GM18520 (cell line): ENCODE results near the gene TNFRSF25.
"Not testable (repeated sequence)": the region's sequence is repeated elsewhere in the genome, so short reads cannot be mapped to it uniquely, and the experiment has no call there.

ENCODE experiments used
- ATAC-seq: cut with Tn5 transposase; IDR thresholded peaks from one replicate; pipeline ENCODE4 v1.9.1; 2021; ENCODE audit not compliant: unreplicated experiment

Gene TNFRSF25

DNA sequence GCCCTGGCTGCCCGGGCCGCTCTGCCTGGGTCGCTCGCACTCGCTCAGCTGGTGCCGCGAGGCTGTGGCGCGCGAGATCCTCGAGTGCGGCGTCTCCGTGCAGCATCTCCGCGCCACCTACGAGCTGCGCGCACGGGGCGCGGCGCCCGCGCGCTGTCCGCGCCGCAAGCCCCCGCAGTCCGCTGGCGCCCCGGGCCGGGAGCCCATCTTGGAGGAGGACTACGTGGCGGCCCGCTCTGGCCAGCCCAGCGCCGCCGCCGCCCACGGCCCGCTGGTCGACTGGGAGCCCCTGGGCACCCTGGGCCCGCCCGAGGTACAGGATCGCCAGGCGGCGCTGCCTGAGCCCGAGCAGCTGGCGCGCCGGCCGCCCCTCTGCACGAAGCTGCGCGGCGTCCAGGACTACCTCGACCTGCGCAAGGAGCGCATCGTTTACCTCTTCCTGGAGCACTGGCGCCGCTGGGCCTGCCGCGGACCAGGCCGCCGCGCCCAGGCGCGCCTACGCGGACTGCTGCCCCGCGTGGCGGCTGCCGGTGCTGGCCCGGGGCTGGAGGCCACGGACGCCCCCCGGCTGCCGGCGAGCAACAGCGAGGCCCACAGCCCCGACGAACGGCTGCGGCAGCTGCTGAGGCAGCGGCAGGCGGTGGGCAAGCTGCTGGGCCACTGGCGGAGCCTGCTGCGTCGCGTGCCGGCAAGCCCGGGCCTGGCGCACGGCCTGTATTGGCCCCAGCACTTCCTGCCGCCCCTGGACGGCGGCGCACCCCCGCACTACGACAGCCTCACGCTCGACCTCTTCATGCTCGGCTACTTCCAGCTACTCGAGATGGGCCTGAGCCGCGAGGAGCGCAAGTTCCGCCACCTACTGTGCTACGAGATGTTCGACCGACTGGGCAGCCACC is 10.9 kb downstream of the TNFRSF25 start:
- ATAC-seq: no peak

DNA sequence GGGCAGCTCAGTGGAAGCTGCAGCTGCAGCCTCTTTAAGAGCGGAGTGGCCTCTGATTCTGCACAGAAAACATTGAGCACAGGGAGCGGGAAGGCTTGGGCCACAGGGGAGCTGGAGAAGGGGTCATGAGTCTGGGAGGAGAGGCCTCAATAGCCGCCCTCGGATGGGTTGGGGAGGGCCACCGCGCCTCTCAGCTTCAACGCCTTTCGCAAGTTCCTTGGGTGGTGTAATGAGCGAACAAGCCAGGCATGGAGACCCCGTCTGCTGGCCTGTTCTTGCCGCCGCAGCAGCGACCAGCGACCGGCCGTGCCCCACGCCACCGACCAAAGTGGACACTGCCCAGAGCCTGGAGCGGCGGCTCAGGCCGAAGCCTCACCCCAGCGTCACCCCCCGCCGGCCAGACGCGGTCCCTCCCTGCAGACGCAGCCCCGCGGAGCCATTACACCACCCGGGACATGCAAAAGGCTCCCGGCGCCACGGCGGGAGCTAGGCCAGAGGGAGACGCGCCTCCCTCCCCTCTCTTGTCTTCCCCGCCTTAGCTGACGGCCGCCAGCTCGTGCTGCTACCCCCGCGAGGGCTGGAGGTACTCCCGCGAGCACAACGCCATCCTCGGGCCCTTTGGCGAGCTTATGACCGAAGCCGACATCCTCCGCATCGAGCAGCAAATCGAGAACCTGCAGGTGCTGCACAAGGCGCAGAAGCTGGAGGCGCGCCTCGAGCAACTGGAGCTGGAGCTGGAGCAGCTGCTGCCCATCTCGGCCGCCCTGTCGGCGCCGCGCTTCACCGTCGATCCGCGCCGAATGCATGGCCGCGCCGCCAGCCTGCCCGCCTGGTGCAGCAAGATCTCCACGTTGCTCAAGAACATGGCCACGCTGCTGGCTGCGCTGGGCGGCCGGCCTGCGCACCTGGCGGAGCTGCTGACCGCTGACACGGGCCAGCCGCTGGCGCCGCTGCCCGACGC is 11.8 kb downstream of the TNFRSF25 start:
- not testable (repeated sequence) for ATAC-seq

DNA sequence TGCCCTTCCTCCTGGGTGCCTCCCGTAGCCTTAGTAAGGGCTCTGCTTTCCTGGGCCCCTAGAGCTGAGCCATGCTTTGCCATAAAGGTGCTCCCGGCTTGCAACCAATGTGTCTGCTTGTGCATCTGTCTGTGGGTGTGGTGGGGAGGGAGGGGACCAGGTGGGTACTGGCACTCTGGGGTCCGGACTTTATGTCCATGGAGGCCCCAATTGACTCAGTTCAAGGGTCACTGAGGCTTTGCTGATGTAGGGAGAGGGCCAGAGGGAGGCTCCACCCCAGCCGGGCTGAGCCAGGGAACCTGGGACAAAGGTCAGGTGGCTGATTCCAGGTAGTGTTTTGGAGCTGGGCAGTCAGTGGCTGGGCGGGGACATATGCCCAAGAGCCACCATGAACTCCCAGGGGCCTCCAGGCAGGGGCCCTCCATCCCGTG is 15.0 kb downstream of the TNFRSF25 start:
- ATAC-seq: no peak

DNA sequence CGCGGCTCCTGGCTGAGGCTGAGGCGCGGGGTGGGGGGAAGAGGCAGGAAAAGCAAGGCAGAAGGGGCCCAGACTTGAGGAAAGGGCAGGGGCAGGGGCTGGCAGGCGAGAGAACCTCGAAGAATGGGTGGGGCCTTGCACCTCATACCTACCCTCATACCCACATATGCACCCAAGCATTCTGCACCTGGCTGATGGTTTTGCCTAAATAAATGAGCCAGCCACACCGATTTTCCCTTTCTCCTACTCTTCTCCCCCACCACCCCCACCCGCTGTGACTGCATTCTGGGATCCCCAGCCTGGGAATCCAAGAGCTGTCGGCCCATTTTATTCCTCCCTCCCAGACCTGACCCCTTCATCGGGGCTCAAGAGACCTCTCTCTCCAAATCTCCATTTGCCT is 15.5 kb downstream of the TNFRSF25 start:
- ATAC-seq: not testable (repeated sequence)

DNA sequence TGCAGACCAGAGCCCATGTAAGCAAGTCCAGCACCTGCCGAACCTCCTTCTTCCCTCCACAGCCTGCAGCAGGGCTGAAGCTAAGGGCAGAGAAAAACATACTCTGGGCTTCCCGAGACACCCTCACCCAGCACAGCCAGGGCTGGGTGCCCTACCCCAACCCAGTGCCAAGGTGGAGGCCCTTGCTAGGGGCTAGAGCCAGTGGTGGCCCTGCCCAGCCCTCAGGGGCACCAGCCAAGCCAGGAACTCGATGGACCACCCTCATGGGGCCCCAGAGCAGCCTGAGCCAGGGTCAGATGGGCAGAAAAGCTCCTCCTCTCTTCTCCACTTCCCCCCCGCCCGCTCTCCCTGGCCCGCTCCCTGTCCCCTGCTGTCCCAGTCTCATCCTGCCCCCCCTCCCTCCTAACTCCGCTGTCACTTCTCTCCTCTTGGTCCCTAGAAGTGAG is 15.9 kb downstream of the TNFRSF25 start:
- ATAC-seq: no peak

DNA sequence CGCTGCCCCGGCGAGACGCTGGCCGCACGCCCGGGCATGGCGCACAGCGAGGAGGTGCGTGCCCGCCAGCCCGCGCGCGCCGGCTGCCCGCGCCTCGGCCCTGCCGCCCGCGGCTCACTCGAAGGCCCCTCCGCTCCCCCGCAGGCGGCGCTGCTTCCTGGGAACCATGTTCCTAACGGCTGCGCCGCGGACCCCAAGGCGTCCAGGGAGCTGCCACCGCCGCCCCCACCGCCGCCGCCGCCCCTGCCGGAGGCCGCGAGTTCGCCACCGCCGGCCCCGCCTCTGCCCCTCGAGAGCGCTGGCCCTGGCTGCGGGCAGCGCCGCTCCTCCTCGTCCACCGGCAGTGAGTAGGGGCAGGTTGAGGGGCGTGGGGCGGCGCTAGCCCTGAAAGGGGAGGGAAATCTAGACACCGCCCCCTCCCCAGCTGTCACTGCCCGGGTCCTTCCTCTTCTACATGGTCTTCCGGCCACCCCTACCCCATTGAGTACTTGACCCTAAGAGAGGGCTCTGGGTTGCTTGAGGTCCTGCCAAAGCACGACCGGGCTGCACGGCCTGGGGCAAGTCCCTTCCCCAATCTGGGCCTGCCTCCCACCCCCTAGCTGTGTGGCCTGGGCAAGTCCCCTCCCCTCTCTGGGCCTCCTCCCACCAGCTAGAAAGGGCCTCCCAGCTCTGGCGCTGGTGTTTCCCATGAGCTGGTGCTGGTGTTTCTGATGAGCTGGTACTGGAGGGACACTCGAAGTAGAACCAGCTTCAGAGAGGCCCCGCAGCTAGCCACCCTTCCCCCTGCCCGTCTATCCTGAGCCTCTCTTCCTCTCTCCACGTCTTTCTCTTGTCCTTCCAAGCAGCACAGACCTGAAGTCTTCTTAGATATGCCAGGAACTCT is 17.0 kb downstream of the TNFRSF25 start:
- ATAC-seq: no peak

DNA sequence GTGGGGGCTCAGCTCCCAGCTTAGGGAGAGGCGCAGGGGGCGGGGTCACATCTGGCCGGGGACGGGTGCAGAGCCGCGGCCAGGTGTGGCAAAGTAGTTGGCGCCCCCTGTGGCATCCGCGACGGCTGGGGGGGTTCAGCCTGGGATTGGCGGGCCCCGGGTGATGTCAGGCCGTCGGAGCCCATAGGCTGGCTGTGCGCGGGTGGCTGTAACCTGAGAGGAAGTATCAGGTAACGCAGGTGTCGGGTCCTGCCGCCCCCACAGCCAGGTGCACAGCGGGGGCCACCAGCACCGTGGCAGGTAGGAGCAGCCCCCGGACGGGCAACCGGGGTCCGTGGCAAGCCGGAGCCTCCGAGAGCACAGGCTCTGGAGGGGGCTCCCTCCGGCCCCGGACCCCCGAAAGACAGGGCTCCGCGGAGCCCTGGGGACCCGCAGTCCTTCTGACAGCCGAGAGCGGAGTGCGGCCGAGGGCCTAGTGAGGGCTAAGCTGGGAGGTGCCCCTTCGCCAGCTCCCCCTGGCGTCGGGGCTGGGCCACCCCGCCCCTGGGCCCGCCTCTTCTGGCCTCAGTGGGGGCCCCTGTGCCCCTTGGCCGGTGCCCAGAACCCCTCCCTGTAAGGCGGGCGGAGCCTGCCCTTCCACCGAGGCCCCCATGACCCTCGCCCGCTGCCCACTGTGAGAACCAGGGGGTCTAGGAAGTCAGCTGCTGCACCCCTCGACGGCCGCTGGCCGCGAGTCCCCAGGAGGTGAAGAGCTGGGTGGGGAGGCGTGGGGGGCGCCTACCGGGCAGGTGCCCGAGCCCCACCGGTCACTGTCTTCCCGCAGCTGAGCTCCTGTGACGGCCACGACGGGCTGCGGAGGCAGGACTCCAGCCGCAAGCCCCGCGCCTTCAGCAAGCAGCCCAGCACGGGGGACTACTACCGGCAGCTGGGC is 17.9 kb downstream of the TNFRSF25 start:
- ATAC-seq: no peak

DNA sequence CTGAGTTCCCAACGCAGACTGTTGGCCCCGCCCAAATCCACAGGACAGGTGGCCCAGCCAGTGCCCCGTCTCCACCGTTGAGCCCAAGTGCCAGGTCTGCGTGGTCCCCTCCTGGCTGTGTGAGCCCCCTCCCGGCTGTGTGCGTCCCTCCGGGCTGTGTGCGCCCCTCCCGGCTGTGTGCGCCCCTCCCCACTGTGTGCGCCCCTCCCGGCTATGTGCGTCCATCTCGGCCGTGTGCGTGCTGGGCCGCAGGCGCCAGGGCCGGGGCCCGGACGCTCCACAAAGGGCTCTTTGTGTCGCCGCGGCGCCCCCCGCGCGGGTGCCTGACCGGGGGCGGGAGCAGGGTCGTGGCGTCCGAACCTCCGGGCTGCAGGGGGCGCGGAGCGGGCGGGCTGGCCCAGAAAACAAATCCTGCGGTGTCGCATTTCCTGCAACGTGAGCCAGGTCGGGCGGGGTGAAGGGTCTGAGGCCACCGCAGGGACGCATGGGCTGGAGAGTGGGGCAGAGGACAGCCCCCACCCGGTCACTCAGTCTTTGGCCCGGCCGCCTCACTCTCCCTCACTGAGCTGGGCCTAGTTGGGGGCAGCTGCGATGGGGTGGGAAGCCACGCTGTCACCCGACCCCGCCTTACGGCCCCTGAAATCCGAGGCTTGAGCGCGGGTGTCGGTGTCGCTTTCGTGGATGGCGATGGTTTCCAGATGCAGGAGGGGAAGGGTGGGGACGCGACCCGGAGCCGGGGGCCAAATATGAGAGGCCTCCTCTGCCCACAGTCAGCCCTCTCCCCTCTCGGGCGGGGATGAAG is 18.8 kb downstream of the TNFRSF25 start:
- no peak for ATAC-seq

DNA sequence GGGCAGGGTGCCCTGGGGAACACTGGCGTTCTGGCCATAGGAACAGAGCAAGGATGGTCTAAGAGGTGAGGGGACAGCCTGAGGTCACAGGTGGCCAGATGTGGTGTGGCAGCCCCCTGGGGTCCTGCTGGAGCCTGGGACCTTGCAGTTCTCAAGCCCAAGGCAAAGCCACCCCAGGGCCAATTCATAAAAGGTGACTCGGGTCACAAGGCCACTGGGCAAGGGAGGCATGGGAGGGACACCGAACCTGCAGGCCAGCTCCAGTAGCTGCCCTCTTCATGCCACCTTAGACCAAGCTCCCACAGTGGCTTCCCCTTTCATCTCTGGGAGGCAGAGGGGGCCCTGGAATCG is 19.3 kb downstream of the TNFRSF25 start:
- no peak for ATAC-seq

DNA sequence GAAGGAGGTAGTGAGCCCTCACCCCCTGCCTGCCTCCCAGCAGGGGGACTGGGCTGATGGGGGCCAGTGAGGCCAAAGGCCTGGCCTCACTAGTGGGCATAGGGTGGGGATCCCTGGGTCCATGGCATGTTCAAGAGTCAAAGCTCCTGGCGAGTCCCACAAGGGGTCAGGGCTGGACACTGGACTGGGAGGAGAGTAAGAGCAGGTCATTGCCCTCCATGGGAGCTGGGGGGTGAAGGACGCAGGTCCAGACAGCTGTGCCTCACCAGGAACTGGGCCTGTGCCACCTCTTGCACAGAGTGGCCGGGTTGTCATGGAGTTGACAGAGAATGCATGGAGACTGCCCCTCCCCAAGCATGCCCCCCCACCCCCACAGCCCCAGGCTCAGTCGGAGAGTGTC is 20.0 kb downstream of the TNFRSF25 start:
- not testable (repeated sequence) for ATAC-seq

DNA sequence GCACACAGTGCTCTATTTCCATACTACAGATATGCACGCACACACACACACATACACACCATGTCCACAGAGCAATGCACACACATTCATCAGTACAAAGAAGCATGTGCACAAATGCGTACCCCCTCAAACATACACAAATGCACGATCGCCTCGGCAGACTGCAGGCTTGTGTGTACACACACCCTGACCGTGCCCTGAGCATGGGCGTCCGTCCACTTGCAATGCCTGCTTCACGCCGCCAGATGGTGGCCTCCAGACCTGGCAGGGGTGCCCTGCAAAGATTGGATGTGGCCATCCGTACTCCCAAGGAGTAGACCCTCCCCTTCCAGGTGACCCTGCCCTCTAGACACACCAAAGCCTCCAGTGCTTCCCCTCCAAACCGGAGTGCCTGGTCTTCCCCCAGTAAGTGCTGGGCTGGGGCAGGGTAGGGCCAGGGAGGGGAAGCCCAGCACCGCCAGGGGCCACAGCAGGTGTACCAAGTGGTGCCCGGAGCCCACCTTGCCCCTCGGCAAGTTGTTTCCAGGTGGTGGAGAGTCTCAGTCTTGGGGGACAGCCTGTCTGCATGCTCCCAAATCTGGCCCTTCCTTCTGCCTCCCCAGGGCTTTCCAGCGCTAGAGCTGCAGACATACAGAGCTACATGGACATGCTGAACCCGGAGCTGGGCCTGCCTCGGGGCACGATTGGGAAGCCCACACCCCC is 20.8 kb downstream of the TNFRSF25 start:
- ATAC-seq: no peak

DNA sequence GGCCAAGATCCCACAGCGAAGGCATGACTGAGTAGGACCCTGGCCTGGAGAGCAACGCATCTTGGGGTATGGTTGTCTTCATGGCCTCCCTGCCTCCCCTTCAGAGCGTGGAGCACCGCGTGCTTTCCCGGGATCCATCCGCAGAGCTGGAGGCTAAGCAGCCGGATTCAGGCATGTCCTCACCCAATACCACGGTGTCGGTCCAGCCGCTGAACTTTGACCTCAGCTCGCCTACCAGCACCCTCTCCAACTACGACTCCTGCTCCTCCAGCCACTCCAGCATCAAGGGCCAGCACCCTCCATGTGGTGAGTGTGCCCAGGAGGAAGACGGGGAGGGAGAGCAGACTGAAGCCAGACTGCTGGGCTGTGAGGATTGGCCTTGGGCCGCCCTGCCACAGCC is 21.6 kb downstream of the TNFRSF25 start:
- no peak for ATAC-seq

DNA sequence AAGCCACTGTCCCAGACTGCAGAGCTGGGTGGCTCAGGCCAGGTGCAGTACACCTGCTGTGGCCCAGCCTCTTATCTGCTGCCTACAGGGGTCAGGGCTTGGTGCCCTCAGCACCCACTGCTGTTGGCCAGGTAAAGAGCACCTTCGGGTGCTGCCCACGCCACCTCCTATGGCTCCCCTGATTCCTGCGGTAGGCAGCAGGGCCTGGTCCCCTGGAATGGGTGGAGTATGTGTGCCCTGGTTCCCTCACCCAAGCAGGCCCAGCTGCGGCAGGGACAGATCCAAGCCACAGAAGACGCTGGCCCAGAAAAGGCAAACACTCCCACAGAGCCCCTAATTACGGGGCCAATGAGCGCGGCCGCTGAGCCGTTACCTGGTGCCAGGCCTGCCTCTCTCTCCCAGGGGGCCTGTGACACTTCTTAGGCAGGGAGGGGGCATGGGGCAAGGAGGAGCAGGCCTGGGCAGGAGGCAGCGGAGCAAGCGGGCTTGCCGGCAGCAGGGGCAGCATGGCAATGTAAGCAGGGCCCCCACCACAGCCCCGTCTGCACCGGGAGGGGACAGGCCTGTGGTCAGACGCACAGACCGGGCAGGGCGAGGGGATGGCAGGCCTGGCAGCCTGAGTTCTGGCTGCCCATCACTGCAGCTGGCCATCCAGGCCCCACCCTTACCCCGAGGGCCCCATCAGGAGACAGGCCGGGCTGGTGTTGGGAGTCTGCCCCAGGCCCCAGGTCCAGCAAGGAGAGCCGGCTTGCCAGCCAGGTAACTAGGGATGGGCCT is 22.4 kb downstream of the TNFRSF25 start:
- ATAC-seq: no peak

DNA sequence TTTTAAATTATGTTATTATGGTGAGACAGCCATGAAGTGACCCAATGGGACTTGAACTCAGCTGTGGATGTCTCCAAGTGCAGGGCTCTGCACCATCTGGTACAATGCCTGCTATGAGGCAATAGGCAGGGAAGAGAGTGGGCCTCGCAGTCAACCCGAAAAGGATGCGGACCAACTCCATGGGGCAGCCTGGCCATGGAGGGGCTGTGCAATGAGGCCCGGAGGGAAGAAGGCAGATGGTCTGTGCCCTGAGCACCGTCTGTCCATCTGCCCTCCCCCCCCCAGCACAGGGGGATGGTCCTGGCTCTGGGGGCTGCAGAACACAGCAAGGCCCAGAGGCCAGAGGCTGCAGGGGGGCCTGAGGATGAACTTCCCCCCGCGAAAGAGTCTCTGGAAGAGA is 24.4 kb downstream of the TNFRSF25 start:
- no peak for ATAC-seq

DNA sequence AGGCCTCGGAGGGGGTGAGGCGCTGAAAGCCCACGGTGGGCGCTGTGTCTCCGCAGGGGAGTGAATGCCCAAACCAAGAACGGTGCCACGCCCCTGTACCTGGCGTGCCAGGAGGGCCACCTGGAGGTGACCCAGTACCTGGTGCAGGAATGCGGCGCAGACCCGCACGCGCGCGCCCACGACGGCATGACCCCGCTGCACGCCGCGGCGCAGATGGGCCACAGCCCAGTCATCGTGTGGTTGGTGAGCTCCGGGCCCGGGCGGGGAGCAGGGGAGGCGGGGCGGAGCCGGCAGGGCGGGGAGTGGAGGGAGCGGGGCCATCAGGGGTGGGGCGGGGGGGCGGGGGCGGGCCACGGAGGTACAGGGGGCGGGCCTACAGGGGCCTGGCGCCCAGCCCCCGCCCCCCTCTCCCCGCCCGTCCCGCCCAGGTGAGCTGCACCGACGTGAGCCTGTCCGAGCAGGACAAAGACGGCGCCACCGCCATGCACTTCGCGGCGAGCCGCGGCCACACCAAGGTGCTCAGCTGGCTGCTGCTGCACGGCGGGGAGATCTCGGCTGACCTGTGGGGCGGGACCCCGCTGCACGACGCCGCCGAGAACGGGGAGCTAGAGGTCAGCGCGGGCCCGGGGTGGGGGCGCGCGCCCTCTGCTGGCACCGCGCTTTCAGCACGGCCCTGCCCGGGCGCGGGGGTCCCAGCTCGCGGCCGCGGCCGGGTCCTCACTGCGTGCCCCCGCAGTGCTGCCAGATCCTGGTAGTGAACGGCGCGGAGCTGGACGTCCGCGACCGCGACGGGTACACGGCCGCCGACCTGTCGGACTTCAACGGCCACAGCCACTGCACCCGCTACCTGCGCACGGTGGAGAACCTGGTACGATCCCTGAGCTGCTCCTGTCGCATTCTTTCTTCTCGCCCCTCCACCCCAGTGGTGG is 25.5 kb downstream of the TNFRSF25 start:
- no peak for ATAC-seq

DNA sequence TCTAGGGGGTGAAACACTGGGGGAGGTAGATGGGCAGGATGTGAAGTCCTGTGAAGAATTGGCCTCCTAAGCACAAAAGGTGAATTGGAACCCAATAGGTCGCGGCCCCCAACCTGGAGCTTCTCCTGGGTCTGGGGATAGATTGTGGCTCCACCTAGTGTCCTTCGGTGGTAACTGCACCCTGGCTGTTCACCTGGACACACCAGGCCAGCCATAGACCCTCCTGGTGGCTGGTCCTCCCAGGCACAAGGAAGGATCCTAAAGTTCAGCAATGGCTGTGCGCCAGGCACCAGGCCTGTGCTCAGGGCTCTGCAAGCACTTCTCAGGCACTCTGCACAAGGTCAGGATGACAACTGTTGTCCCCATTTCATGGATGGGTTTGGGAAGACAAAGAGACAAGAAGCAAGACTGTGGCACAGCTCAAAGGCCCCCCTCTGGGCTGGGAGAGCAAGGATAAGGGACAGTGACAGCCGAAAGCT is 27.9 kb downstream of the TNFRSF25 start:
- ATAC-seq: no peak
